NOMO-1 treated with dmso at 0.1 percent for 144 hours (cell line): Measurements from ENCODE around the gene GPR3.
A peak's percentile ranks its signal among the peaks of the same experiment; 100 is the strongest.
"Not testable (repeated sequence)": the region's sequence is repeated elsewhere in the genome, so short reads cannot be mapped to it uniquely, and the experiment has no call there.

Experiments used
- DNase-seq: peaks from one replicate; lab custom pipeline; 2025; ENCODE audit not compliant: unreplicated experiment; lab: John Stamatoyannopoulos, UW

The GPR3 gene

GRCh38 chr1:27418326-27419185, 26.1 kb downstream of the GPR3 start:
- DNase-seq = peak; percentile 64

GRCh38 chr1:27423709-27424108, 31.3 kb downstream of the GPR3 start:
- no peak for DNase-seq

DNA sequence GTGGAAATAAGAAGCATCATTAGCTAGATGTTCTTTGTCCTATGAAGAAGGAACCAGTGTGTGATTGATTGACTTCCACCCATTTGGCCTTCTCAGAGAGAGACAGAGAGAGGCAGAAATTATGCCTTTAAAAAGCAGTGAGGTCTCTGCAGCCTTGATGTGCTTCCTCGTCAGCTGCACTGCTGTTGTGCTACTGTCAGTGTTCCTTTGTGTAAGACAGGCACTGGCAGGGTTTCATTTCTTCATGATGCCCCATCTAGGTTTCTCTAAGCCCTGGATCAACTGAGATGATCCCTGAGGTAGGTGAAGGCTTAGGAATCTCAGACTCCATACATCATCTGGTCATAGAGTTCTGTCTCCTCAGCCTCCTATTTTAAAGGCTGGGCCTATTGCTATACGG, 34.9 kb downstream of the GPR3 start:
- no peak for DNase-seq

GRCh38 chr1:27427816-27428315, 35.4 kb downstream of the GPR3 start:
- DNase-seq = no peak

- DNase-seq = peak; percentile 12
Observed at GRCh38 chr1:27428316-27429028, 36.0 kb downstream of the GPR3 start.

DNA sequence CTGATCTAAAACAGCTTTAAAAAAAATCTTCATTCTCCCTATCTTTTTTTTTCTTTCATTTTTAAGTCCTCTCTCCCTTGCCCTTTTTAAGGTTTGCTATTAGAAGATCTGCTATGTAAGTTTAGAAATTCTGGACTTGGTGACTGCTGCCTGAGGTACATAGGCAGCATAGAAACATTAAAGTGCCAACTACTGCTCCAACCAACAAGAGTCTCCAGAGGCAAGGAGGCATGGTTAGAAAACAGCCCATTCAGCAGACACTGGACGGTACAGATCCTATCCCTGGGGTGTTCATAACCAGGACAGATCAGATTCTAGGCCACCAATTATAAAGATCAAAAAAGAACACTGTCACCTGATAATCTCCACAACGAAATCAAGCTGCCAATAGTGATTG, 36.6 kb downstream of the GPR3 start:
- no peak for DNase-seq

DNA sequence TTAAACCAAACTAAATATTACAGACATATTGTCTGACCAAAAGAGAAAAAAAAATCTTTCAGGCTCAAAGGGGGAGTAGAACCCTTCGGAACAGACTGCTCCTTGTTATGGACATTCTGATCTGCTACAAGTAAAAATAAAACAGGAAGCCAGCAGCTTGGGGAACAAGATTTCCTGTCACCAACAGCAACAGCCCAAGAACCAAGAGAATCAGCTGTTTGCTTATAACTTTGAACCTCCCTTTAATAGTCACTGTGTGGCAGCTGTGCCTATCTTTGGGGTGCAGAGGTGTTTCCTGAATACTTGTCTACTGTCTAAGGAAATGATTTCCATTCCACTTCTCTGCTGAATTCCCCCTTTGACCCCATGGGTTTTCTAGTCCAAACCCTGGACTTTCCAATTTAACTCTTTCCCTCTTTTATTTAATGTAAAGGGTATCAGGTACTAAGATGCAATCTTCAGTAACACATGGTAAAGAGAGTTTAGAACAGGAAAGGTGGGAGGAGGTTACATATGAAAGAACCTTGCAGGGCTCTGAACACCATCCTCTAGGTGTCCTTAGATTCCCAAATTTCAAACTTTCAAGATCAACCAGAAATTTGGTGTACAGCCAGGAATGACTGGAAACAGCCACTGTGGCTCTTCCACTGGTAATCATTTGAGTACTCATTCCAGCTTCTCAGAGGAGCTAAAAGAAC, 38.6 kb downstream of the GPR3 start:
- no peak for DNase-seq

DNA sequence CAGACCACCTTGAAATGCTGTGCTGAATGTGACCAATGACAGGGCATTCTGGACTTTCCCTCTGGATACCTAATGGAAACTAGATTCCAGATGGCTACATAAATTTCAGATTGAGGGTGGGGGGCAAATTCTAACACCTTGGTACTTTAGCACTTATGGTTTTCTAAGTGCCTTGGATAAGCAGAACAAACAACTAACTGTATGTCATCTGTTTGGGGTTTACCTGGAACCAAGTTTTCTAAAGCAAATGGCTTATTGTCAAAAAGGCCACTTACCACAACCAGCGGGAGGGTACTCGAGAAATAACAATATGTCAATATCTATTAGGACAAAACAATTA, 39.1 kb downstream of the GPR3 start:
- no peak for DNase-seq

- not testable (repeated sequence) for DNase-seq
Observed at GRCh38 chr1:27432725-27433124, 40.3 kb downstream of the GPR3 start.

- DNase-seq = no peak
Observed at GRCh38 chr1:27433706-27434105, 41.3 kb downstream of the GPR3 start.

GRCh38 chr1:27435566-27436203, 43.3 kb downstream of the GPR3 start:
- DNase-seq = peak; percentile 84

DNA sequence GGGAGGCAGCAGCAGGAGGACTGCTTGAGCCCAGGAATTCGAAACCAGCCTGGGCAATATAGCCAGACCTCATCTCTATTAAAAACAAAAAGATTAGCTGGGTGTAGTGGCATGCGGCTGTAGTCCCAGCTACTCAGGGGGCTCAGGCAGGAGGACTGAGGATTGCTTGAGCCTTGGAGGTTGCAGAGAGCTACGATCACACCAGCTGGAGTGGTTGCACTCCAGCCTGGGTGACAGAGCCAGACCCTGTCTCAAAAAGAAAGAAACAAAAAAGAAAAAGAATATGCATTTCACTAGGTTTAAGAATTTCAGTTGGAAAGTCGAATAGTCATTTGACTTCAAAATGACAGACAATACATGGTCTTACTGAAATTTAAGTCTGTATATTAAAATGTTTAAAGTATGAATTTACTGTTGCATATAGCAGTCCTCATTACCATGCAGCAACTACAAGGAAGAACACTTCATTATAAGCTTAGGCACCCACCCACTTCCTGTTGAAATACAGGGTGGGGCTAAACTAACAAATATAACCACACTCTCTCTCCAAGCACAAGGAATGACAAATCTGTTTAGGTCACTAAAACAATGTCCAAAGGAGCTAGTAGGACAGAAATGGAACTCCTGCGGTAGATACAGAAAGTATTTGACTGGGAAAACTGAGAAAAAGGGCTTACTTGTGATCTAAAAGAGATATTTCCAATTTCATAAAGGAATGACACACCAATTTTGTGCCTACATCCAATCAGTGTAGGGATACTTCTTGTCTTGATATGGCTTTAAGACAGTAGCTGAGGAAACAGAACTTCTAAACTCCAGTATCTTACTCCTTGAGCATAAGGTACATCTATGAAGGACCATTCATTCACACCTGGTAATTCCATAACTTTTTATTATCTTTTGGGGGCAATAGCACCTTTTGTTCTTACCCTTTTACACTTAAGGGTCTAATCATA, 44.1 kb downstream of the GPR3 start:
- DNase-seq = peak; percentile 25

- DNase-seq = no peak
Observed at GRCh38 chr1:27438621-27439061, 46.2 kb downstream of the GPR3 start.

GRCh38 chr1:27439150-27439549, 46.7 kb downstream of the GPR3 start:
- DNase-seq = no peak

GRCh38 chr1:27444632-27445031, 52.2 kb downstream of the GPR3 start:
- DNase-seq = no peak
